Stimulated activated CD8-positive, alpha-beta memory T cell treated with anti-CD3 and anti-CD28 coated beads, Interleukin-15, amount 100 ng/mL, for 24 hours (primary cell): ENCODE measurements around the gene ZNF850.

Experiments
- DNase-seq: peaks from one replicate; pipeline ENCODE4 v3.0.0-alpha.2; 2020; ENCODE audit warnings: low read depth

The ZNF850 gene

DNA sequence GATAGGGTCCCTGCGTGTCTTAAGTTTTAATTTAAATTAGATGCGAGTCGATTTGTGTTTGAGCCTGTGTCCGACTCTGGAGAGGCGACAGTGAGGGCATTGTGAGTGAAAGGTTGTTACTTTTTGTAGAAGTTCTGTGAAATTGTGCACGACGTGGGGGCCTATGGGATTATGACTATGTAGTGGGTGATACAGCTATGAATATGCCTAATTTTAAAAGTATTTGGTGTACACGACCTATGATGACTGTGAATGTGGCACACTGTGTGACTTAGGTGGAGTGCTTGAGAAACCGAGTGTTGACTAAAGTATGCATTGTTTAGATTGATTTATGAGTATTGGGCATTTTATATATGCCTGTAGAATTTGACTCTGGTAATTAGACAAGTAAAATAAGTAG, 84.5 kb downstream of the ZNF850 start:
- no peak for DNase-seq

DNA sequence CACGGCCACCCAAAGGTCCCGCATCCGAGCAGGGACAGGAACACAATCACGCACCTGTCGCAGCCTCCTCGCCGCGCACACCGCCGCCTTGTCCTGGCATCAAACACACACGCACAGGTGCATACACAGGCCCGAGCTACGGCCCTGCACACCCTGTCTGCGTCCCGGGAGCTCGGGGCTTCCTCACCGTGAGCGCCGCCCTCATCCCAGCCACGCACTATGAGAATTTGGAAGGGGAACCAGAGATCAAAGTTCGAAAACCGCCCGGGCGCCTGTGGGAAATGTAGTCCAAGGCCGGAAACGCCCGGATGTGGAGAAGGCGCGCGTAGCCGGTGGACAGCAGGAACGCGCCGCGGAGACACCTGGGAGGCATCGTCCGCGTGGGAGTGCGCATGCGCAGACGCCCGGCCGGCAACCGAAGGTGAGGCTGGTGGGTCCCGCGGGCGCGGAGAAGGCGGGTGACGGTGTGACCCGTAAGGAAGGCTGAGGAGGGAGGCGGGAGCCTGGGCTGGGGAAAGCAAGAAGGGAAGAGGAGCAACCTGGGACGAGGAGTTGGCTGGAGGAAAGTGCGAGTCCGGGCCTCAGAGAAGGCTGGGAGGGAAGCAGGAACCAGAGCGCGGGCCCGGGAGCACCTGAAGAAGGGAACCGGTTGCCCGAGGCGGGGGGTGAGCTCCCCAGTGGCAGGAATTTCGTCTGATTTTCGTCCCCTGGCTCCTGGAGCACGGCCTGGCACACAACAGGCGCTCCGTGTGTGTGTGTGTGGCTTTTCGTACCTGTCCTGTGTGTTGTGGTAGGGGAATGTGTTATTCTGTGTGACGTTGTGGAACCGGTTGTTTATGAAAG, 85.2 kb downstream of the ZNF850 start, which contains the start of gene ZNF567:
Gene ZNF567 (plus strand): TSS at position 399 of the 843 bp plus-strand sequence. CDS start 7,256 bp downstream, outside the sequence.
- peak; percentile 99 for DNase-seq

DNA sequence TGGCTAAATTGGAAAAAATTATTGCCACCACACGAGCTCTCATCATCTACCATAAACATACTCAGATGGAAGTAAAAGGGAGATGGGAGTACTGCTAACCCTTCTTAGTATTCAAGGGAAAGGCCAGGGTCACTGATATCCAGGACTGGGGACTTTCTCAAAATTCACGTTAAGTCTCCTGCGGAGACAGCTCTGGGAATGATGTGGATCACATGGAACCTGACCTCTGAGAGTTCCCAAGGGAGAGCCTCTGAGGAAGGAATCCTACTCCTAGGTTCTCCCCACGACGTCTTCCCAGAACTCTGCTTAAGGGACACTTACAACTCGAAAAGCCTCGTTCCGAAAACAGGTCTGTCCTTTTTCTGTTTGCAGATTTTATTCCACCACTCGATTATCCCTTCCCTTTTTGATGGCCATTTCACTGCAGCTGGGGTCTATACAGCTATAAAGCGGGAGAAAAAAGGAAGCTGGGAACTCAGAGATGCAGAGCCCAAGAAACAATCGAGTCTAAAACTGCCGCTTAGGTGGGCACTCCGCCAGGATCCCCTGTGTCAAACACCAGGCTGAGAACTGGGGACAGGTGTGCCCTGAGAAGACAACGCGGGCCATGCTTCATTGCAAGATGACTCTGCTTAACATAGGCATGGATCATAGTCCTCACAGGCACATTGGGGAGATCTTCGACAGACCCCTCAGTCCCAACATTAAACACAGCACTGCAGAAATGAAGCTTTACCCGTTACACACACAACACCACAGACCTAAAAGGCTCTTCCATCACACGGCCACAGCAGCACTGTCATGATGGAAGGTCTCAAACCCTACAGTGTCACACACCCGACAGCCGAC, 86.0 kb downstream of the ZNF850 start:
- no peak for DNase-seq

- no peak for DNase-seq
These were observed 86.8 kb downstream of the ZNF850 start for GRCh38 chr19:36685835-36686234.

- no peak for DNase-seq
These were observed 93.2 kb downstream of the ZNF850 start for GRCh38 chr19:36679455-36679854.

DNA sequence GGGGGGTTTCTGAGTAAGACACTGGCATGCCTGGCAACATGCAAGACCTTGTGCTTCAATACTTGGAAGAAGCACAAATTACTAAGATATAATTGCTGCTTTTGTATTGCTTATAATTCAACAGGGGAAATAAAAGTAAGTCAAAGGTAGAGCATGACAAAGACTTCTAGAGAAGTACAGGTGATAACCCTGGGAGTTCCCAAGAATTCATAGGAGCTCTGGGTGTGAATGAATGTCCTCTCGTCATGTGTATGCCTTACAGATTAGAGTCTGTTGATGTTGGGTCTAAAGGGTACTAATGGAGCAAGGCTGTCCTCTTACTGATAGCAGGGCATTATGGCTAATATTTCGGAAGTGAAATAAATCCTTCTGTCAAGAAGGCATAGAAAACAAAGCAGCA, 98.4 kb downstream of the ZNF850 start:
- no peak for DNase-seq

DNA sequence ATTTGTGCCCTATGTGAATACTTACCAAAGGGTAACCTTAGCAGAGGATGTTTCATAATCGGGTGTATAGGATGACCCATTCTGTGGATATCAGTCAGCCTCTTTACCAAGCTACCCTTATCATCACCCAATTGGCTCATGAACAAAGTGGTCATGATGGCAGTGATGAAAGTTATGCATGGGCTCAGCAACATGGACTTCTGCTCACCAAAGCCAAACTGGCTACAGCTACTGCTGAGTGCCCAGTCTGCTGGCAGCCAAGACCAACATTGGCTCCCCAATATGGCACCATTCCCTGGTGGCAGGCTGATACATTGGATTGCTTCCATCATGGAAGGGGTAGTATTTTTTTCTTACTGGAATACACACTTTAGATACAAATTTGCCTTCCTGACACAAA, 100.2 kb downstream of the ZNF850 start:
- no peak for DNase-seq

DNA sequence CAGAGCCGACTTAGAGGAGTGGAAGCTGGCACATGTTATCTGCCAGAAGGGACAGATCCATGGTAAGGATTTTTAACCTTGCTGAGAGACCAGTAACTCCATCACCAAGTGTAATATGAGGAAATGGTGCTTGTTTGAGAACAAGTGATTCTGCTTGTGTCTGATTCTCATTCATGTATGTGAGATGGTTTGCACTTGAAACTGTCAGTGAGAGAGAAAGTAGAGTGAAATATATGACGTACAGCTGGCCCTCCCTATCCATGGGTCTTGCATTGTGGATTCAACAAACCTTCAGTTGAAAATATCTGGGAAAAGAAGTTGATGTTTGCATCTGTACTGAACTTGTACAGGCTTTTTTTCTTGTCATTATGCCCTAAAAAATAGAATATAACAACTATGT, 104.0 kb downstream of the ZNF850 start:
- DNase-seq = no peak

- DNase-seq = no peak
These were observed 106.8 kb downstream of the ZNF850 start for GRCh38 chr19:36665832-36666231.
